ENCODE measurements around the gene UNC5B.

UNC5B gene

DNA sequence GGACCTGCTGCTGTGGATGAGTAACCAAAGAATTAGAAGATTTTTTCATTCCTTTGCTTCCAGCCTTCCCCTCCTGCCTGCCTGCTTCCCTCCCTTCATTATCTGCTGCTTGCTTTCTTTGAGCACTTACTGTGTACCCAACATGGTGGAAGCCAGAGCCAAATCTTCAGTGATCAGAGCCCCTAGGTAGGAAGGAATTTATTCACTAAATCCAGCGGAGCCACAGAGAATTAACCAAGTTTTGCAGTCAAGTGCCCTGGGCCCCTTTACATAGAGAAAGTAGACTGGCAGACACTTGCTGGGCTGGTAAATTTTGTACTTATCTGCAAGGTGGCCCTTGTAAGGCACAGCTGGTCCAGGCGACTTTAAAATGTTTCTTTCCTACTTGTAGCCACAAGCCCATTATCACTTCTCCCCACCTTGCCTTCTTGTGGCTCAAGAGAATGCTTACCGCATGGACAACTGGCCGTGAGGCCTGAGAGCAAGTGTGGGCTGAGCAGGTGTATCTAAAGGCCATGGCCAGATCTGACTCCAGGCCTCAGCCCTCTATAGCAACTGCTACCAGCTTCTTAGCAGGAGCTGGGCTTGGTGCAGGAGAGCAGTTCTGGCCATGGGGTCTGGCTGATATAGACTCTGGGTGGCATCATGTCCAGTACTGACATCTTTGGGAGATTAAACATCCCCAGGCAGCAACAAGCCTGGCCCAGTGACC lies 11.1 kb downstream of the UNC5B start:
- no peak for DNase-seq (ENCODE audit: low spot score)

DNA sequence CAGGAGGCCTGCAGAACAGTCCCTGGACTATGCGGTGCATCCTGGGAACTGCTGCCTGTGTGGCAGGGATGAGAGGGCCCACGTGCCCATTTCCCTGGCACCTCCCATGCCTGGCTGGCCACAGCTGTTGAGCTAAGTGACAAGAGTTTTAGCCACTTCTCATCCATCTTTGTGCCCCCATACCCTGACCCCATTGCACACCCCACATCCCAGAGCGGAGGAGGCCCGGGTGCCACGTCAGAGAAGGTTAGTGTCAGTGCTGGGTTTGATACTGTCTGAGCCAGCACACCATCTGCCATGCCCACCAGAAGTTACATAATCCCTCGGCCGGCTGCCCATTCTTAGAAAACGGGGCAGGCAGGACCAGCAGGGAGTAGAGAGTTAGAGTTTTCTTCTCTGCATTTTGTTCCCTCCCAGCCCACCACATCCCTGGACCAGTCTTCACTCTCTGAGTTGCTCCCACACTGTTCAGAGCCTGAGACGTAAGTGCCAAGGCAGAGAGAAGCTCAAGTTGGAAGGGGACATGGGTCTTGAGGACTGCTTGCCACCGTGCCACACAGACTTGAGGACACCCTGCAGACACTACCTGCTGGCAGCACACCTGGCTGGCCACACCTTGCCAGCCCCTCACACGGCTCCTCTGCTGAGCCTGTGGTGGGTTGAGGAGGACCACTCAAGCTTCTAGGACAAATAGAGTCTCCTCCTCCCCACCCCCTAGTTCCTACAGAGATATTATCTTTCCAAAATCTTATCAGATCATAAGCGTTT lies 13.1 kb downstream of the UNC5B start:
- DNase-seq (ENCODE audit: low spot score): no peak

DNA sequence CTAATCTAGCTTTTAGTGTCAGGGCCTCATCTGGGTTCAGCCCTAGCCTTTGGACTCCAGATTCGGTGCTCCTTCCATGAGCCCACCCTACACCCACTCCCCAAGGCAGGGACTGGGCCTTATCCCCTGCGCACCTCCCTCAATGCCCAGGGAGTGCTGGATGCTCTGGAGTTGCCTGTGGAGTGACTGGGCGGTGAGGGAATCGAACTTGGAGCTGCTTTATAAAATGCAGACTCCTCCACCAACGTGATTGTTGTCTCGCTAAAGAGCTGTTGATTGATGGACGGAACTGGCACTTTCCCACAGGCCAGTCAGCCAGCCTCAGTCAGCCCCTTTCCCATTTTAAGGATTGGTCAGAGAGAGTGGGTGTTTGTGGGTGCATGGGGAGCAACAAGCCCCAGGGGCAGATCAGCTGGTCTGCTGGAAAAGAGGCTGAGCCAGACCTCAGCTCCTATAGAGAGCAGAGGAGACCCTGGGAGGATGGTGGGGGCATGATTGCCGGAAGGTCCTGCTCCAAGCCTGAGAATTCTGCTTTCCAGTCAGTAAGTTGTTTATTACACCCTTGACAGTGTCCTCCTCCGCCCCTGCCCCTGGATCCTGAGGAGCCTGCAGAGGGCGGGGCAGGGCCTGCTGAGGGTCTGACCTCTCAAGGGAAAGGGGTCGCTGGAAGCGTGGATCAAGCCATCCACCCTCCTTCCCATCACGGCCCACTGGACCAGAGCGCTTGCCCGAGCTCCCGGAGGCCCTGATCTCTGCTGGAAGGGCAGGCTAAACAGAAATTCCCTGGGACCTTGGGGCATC lies 16.7 kb downstream of the UNC5B start:
- DNase-seq (ENCODE audit: low spot score): no peak

DNA sequence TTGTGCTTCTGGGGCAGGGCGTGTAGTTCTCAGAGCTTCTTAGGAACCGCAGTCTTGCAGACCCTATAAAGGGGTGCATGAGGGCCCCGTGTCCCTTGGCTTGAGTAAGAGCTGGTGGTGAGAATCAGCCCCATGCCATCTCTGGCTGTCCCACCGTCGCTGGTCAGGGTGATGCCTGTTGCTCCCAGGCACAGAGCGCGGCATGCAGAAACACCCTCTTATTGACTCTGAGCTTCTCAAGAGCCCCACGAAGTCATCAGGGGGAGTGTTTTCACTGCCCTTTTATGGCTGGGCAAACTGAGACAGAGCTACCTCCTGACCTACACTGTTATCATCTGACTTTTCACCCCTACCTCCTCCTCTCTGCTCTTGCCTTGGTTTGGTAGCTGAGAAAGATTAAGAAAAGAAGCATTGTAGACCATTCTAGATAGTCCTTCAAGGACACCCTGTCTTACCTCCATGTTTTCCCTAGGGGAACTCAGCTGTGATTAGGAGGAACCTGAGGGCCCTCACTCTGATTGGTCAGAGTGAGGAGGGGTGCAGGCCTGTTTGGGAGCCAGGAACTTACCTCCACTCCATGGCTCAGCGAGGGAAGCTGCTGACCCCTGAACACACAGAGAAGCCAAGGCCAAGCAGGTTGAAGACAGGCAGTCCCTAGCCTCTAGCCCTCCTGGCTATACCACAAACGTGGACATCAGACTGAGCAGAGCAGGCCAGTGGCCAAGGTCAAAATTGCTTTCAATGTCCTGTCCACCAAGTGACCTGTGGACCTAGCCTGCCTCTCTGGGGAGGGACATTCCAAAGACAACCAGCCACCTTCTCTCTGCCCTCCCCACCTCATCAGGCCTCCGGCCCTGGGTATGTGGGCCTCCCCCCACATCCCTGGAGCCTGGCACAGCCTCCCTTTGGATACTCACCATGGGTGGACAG lies 17.6 kb downstream of the UNC5B start:
- no peak for DNase-seq (ENCODE audit: low spot score)

DNA sequence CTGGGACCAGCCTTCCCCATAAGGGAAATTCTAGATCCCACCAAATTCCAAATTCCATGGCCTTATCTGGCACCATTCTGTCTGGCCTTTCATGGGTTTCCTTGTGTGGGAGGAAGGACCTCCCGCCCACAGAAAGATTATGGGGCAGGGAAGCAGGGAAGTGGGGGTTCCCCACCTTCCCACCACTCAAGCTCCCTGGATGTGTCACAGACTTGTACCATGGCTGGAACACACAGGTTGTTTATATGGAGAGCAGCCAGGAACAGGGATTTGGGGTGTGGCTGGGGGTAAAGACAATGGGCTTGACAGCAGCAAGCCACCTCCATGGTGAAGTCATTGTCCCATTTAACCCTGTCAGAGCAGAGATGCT lies 18.3 kb downstream of the UNC5B start:
- no peak for DNase-seq (ENCODE audit: low spot score)

DNA sequence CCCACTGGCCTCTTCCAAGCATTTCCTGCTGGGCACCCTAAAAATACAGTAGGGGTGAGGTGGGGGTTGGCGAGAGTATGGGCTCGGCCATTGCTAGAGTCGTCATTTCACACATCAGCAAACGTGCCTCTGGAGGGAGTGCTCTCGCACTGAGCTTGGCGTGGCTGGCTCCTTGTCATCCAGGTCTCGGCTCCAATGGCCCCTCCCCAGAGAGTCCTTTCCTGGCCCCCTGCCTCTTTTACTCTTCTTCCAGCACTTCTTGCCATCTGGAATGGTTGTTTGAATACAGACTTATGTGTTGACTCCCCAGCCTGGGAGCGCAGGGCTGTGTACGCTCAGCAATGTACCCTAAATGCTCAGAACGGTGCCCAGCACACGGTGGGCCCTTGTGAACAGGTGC lies 18.8 kb downstream of the UNC5B start:
- no peak for DNase-seq (ENCODE audit: low spot score)

DNA sequence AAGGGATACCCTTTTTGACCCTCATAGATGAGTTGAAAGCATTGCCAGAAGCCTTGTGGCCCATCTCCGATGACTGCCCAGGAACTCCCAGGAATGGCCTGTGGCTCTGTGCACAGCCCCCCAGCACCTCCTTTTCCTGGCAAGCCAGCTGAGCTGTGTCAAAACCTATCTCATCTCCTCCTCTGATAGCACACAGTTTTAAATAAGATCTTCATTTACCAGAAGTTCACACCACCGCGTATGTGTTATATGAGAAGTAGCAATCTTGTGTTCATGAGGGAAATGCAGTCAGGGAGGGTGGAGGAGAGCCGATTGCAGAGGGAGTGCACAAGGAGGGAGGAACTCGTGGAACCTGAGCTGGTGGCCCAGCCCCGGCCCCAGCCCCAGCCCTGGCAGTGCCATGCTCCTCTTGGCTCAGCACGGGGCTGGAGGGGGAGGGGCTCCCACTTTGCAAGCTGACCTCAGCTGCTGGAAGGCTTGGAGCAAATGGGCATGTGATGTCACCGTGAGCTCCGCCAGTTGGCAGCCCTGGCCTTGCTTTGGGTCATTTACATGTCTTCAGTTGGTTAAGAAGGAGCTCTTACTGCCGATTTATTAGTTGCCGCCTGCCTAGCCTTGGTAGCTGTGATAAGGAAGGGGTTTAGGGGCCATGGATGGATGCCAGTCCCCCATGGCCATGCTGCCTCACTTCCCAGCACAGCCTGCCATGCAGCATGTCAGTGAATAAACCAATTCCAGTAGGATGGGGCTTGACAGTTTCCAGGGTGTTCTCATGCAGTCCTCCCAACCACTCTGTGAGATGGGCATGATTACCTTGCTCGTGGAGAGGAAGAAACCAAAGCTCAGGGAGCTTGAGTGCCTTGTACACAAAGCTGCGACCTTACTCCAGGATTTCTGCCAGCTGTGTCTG lies 20.0 kb downstream of the UNC5B start:
- peak; percentile 58 for DNase-seq (ENCODE audit: low spot score)

DNA sequence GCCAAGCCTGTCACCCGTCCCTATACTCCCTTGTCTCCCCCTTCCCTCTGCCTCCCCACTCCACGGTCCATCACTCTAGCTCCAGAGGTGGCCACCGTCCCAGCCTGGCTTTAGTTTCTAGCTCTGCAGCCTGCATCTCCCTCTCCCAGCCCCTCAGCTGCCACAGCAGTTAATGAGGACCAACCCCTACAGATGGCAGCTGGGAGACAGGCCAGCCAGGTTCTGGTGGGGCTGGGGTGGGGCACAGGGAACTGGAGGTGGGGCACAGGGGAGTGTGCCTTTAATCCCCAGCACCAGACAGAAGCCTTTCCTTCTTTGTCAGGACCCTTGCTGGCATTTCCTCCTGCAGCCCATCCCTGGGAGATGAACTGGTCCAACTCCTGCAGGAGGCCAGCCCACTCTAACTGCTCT lies 21.1 kb downstream of the UNC5B start:
- DNase-seq (ENCODE audit: low spot score): no peak

DNA sequence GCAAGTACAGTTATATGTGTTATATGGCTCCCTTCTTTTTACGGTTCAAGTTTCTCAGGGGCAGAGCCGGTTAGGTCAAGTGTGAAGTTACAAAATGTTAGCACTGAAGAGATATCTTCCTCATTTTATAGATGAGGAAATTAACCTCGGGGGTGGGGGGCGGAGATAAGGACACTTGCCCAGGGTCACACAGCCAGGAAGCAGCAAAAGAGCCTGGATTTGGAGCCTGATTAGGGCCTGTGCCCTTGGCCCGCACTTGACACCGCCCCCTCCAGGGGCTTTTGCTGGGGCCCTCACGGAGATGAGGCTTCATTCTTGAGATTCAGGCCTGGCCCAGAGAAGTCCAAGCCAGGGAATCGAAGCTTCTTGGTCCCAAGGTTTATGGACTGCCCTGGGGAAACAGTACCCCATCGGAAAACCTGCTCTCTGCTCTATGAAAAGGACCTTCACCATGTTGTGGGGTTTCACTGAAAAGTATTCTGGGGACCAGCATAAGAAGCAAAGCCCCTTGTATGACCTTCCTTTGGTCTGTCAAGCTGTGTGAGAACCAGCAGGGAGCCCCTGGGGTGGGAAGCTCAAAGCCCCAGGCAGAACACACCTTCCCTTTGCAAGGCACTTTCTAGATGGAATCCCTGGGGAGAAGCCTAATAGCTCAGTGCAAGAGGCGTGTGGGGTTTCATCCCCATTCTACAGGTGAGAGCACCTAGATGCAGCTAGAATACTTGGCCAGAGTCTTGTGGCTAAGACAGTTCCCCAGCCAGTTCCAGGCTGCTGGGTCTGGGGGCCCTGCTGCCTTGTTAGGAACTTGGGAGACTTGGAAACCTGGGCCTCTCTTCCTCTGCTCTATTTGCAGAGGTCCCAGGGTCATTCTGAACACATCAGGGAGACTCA lies 21.9 kb downstream of the UNC5B start:
- DNase-seq (ENCODE audit: low spot score): no peak

DNA sequence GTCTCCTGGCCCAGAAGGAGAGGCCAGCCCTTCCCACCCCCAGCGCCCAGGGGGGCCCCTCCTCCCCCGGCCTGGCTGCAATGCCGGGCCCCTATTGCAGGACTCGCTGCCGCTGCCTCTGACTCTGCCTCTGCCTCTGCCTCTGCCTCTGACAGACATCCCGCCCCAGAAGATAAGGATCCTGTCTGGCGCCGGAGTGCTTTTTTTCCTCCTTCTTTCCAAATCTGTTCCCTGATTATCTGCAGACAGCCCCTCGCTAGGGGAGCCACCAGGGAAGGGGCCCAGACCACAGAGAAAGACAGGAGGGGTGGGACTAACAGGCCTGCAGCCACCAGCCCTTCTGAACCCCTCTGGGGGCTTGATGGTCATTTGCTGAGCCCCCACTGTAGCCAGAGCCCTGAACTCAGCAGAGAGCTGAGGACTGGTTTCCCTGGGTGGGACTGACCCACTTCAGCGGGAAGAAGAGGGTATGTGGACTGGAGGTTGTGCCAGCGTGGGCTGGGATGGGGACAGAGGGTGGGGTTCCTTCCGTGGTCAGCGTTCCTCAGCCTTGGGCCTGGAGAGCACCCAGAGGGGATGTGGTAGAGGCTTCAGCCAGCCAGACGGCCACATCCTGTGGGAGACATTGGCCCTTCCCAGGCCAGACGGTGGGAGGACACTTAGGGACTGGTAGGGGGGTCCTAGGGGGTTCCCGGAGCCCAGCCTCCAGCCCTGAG lies 22.8 kb downstream of the UNC5B start:
- no peak for DNase-seq (ENCODE audit: low spot score)

DNA sequence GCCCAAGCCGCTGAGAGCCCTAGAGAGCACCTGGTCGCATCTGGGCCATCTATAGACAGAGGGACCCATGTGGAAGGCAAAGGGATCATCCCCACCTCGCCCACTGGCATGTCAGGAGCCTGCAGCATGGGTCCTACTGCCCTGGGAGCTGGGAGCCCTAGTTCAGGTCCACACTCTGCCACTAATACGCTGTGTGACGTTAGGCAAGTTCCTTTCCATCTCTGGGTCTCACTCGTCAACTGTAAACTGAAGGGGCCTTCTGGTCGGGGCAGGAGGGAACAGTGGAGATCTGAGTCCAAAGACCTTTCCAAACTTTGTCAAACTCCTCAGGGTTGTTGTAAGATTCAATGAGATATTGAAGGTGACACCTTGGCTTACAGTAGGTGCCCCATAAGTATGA lies 23.4 kb downstream of the UNC5B start:
- DNase-seq (ENCODE audit: low spot score): no peak

DNA sequence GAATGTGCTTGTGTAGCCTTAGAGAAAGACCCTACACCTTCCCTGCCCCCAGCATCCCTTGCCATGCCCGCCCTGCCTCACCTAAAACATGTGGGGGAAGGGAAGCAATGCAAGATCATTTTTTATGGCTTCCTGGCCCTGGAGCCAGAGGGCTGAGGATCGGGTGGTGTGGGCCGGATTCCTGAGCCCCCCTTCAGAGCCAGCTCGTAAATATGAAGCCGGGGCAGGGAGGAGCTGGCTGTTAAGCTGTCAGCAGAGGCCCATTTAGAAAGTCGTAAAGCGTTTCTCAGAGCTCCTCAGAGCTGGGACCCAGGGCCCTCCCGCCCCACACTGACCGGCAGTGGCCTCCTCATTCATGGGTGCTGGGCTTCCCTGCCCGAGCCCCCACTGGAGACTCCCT lies 23.9 kb downstream of the UNC5B start:
- DNase-seq (ENCODE audit: low spot score): no peak

DNA sequence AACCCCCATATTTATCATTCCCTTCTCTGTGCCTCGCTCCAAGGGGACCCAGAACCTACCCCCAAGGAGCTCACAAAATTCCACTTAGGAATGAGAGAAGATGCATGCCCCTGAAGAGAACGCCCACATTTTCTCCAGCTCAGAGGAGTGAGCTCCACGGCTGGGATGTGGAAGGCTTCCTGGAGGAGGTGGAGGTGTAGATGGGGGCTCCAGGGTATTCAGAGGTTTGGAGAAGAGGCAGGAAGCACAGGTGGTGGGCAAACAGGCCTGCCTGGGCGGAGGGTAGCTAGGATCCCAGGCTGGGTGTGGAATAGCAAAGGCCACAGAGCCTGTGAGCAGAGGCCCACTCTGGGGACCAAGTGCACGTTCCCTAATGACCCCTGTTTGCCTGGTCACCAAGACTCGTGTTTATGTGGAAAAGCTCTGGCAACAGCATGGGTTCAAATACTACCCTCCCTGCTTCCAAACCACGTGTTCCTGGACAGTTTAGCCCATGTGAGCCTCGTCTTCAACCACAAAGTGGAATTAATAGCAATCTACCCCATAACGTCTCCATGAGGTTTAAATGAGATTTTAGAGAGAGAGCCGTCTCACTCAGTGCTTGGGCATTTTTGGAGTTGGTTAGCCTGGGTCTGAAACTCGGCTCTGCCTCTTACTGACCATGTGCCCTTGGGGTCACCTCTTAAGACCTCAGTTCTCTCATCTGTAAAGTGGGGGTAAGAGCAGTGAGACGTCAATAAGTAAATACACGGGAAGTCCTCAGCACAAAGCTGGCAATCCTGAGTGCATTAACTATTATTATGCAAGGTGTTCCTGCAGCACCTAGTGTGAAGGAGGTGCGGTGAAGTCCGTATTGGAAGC lies 24.7 kb downstream of the UNC5B start:
- DNase-seq (ENCODE audit: low spot score): no peak

DNA sequence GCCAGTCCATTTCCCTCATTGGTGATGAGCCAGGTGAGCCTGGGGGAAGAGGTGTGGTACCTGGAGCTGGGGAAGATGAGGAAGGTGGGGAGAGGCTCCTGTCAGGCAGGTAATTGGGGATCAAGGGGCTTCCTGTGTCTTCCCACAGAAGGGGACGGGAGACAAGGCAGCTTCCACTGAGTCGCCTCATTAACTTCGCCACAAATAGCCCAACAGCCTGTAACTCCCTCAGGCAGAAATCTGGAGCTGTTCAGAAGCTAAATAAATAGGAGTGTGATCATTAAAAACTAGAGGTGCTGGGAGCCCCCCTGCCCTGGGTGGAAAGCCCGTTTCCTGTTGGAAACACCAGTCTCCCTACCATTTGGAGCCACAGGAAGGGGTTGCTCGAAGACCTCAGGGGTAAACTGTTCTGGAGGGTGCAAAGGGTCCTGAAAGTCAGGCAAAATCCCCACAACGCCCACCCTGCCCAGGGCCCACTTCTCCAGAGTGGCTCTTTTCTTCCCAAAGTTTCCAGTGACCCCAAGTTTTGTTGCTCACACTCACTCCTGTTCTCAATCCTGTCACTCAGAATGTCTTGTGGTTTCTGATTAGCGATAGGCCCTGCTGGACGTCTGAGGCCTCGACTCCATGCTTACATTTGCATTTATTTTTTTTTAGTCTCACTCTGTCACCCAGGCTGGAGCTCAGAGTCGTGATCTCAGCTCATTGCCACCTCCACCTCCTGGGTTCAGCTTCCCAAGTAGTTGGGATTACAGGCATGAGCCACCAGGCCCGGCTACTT lies 25.7 kb downstream of the UNC5B start:
- DNase-seq (ENCODE audit: low spot score): no peak

DNA sequence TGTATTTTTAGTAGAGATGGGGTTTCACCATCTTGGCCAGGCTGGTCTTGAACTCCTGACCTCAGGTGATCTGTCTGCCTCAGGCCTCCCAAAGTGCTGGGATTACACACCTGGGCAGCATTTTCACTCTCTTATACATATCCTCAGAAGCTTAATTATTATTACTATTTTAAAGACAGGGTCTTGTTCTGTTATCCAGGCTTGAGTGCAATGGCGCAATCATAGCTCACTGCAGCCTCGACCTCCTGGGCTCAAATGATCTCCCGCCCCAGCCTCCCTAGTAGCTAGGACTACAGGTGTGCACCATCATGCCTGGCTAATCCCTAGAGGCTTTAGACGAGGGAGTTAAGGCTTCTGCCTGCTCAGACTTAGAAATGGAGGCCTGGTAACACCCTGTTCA lies 26.3 kb downstream of the UNC5B start:
- no peak for DNase-seq (ENCODE audit: low spot score)

DNA sequence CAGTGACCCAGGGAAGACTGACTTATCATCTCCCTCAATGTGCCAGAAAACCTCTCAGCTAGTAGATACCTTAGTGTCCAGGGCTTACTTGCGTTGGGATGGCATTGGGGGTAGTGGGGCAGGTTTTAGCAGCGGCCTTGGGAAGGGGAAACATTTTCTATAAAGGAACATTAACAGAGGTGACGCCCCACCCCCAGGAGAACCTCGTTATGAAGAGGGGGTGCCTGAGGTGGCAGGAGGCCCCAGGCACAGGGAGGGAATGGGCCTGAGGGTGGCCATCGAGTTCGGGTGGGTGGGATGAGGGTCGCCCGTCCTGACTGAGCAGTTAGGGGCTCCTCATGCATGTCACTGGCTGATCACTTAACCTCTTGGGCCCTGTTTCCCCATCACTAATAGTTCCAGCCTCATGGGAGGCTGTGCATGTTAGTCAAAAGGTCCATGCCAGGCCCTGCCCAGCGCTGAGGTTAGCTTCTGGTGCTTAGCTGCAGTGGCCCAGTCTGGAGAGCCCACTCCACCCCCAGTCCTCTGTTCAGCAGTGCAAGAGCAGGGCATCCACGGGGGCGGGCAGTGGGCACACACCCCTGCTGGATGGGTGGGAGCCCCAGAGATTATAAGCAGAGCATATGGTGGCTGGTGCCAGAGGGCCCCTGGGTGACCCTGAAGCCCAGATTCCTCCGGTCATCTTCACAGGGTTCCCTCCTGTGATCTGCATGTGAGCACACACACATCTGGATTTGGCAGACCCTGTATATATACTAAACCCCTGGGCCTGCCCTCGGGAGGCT lies 27.0 kb downstream of the UNC5B start:
- no peak for DNase-seq (ENCODE audit: low spot score)
